HEK293 (cell line): ENCODE data around the gene PDK4.
A peak's percentile ranks its signal among the peaks of the same experiment; 100 is the strongest.

ENCODE experiments used
- HIC1 ChIP-seq: fragments of 450-650 bp; formaldehyde crosslinking; IDR thresholded peaks from 2 replicates; pipeline ENCODE4 v1.5.1; 2016; ENCODE audit warnings: missing biosample characterization, missing genetic modification characterization
- KLF8 ChIP-seq: fragments of 450-650 bp; formaldehyde crosslinking; IDR thresholded peaks from 2 replicates; pipeline ENCODE4 v1.5.1; 2016; ENCODE audit warnings: missing biosample characterization, missing genetic modification characterization
- OSR2 ChIP-seq: fragments of 450-650 bp; formaldehyde crosslinking; IDR thresholded peaks from 2 replicates; pipeline ENCODE4 v1.5.1; 2016; ENCODE audit warnings: missing biosample characterization, missing genetic modification characterization
- PRDM1 ChIP-seq: fragments of 450-650 bp; formaldehyde crosslinking; IDR thresholded peaks from 2 replicates; pipeline ENCODE4; 2016; ENCODE audit warnings: missing biosample characterization, missing genetic modification characterization
- SCRT2 ChIP-seq: fragments of 450-650 bp; formaldehyde crosslinking; IDR thresholded peaks from 2 replicates; pipeline ENCODE4 v1.5.1; 2016; ENCODE audit warnings: missing biosample characterization, missing genetic modification characterization
- SP7 ChIP-seq: fragments of 450-650 bp; formaldehyde crosslinking; IDR thresholded peaks from 2 replicates; pipeline ENCODE4 v1.5.1; 2016; ENCODE audit warnings: missing biosample characterization, missing genetic modification characterization
- TRIM28 ChIP-seq: IDR thresholded peaks from 2 replicates; pipeline ENCODE4 v1.6.1; 2011; ENCODE audit warnings: low read length, control low read depth, borderline replicate concordance
- WT1 ChIP-seq: fragments of 450-650 bp; formaldehyde crosslinking; IDR thresholded peaks from 2 replicates; pipeline ENCODE4 v1.5.1; 2016; ENCODE audit warnings: missing biosample characterization, missing genetic modification characterization
- YY2 ChIP-seq: fragments of 450-650 bp; formaldehyde crosslinking; IDR thresholded peaks from 2 replicates; pipeline ENCODE4 v1.5.1; 2016; ENCODE audit warnings: missing biosample characterization, missing genetic modification characterization
- ZBTB17 ChIP-seq: fragments of 450-650 bp; formaldehyde crosslinking; IDR thresholded peaks from 2 replicates; pipeline ENCODE4 v1.5.1; 2016; ENCODE audit warnings: missing biosample characterization, missing genetic modification characterization
- ZIC2 ChIP-seq: fragments of 450-650 bp; formaldehyde crosslinking; IDR thresholded peaks from 2 replicates; pipeline ENCODE4 v1.5.1; 2016; ENCODE audit warnings: missing biosample characterization, missing genetic modification characterization
- ZNF184 ChIP-seq: fragments of 450-650 bp; IDR thresholded peaks from 2 replicates; pipeline ENCODE4 v1.5.1; 2018; ENCODE audit warnings: missing biosample characterization, mild to moderate bottlenecking, missing genetic modification characterization
- ZNF2 ChIP-seq: fragments of 450-650 bp; formaldehyde crosslinking; IDR thresholded peaks from 2 replicates; pipeline ENCODE4 v1.5.1; 2016; ENCODE audit warnings: missing biosample characterization, missing genetic modification characterization
- ZNF366 ChIP-seq: fragments of 450-650 bp; formaldehyde crosslinking; conservative IDR thresholded peaks from 2 replicates; pipeline ENCODE4 v1.5.1; 2016; ENCODE audit warnings: missing biosample characterization, missing genetic modification characterization
- ZNF37A ChIP-seq: fragments of 450-650 bp; IDR thresholded peaks from 2 replicates; pipeline ENCODE4 v1.5.1; 2018; ENCODE audit warnings: missing biosample characterization, missing genetic modification characterization
- ZNF423 ChIP-seq: fragments of 450-650 bp; formaldehyde crosslinking; IDR thresholded peaks from 2 replicates; pipeline ENCODE4 v1.5.1; 2016; ENCODE audit warnings: missing biosample characterization, missing genetic modification characterization
- ZNF544 ChIP-seq: fragments of 450-650 bp; formaldehyde crosslinking; IDR thresholded peaks from 2 replicates; pipeline ENCODE4 v1.5.0; 2017; ENCODE audit warnings: missing biosample characterization, missing genetic modification characterization
- ZNF623 ChIP-seq: fragments of 450-650 bp; formaldehyde crosslinking; IDR thresholded peaks from 2 replicates; pipeline ENCODE4 v1.5.1; 2016; ENCODE audit warnings: missing biosample characterization, missing genetic modification characterization
- ZNF660 ChIP-seq: fragments of 450-650 bp; IDR thresholded peaks from 2 replicates; pipeline ENCODE4 v1.5.1; 2018; ENCODE audit warnings: missing biosample characterization, mild to moderate bottlenecking, missing genetic modification characterization
- ZNF670 ChIP-seq: fragments of 450-650 bp; formaldehyde crosslinking; IDR thresholded peaks from 2 replicates; pipeline ENCODE4 v1.5.1; 2016; ENCODE audit warnings: missing biosample characterization, missing genetic modification characterization, low read depth
- ZSCAN16 ChIP-seq: fragments of 450-650 bp; formaldehyde crosslinking; IDR thresholded peaks from 2 replicates; pipeline ENCODE4 v1.5.1; 2016; ENCODE audit warnings: missing biosample characterization, missing genetic modification characterization
- TF ChIP-seq, protein P1 (sequence below): fragments of 450-650 bp; formaldehyde crosslinking; conservative IDR thresholded peaks from 2 replicates; pipeline ENCODE4 v1.5.1; 2016; ENCODE audit warnings: low read depth, missing biosample characterization, missing genetic modification characterization

Gene PDK4

DNA sequence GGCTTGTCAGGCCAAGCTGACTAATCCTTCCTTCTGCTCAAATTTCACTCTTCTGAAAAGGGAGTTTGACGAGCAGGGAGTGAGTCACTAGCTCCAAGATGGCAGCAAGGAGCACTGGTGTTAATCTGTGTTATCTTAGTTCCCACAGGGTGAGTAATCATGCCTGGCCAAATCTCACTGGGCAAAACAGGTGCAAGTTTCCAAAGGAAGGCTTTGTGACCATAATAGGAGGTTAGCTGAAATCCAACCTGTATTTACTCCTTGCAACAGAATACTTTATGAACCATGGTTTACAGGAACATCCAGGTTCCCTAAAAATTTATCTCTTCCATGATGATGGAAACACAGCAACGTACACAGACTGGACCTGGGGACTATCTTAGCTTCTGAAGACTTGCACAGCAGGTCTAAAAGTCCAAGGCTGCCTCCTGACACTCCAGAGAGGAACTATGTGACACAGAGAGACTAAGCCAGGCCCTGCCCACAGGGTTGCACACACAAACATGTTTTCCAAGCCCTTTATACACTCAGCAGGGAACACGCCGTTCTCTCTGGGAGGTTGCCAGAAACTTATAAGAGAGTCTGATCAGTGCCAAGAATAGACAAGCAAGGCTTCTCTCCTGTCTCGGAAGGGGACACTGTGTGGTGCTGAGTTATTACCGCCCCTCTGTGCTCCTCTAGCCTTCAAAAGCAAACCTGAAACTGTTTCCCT lies 46.3 kb downstream of the PDK4 start (continued):
- TF ChIP-seq, protein P1, sequence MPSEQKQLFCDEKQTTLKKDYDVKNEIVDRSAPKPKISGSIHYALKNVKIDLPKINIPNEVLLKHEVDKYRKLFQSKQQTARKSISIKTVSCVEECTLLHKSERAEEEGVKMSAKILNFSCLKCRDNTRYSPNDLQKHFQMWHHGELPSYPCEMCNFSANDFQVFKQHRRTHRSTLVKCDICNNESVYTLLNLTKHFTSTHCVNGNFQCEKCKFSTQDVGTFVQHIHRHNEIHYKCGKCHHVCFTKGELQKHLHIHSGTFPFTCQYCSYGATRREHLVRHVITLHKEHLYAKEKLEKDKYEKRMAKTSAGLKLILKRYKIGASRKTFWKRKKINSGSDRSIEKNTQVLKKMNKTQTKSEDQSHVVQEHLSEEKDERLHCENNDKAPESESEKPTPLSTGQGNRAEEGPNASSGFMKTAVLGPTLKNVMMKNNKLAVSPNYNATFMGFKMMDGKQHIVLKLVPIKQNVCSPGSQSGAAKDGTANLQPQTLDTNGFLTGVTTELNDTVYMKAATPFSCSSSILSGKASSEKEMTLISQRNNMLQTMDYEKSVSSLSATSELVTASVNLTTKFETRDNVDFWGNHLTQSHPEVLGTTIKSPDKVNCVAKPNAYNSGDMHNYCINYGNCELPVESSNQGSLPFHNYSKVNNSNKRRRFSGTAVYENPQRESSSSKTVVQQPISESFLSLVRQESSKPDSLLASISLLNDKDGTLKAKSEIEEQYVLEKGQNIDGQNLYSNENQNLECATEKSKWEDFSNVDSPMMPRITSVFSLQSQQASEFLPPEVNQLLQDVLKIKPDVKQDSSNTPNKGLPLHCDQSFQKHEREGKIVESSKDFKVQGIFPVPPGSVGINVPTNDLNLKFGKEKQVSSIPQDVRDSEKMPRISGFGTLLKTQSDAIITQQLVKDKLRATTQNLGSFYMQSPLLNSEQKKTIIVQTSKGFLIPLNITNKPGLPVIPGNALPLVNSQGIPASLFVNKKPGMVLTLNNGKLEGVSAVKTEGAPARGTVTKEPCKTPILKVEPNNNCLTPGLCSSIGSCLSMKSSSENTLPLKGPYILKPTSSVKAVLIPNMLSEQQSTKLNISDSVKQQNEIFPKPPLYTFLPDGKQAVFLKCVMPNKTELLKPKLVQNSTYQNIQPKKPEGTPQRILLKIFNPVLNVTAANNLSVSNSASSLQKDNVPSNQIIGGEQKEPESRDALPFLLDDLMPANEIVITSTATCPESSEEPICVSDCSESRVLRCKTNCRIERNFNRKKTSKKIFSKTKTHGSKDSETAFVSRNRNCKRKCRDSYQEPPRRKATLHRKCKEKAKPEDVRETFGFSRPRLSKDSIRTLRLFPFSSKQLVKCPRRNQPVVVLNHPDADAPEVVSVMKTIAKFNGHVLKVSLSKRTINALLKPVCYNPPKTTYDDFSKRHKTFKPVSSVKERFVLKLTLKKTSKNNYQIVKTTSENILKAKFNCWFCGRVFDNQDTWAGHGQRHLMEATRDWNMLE (tag by site-specific recombination) = peak; percentile 32; the same call in 1 of the 2 replicates
- TF ChIP-seq WT1 (tag by site-specific recombination) = peak; percentile 93
- no peak; the same call in 1 of the 2 replicates for TF ChIP-seq ZNF623
- TF ChIP-seq PRDM1 (tag by site-specific recombination) = peak; percentile 71
- peak; percentile 82 for TF ChIP-seq ZBTB17 (tag by site-specific recombination)
- peak; percentile 31; the same call in 1 of the 2 replicates for TF ChIP-seq KLF8 (tag by site-specific recombination)
- TF ChIP-seq ZNF423 (tag by site-specific recombination) = 0 out of 2 replicates have a peak, but pooled peaks have one; percentile 32
- TF ChIP-seq HIC1 (tag by site-specific recombination) = 0 out of 2 replicates have a peak, but pooled peaks have one; percentile 67
- peak; percentile 42; the same call in 1 of the 2 replicates for TF ChIP-seq SCRT2 (tag by site-specific recombination)
- 0 out of 2 replicates have a peak, but pooled peaks have one; percentile 70 for TF ChIP-seq OSR2 (tag by site-specific recombination)
- peak; percentile 98 for TF ChIP-seq ZNF660
- peak; percentile 92 for TF ChIP-seq SP7
- no peak for TF ChIP-seq ZNF670 (tag by site-specific recombination)
- peak; percentile 64 for TF ChIP-seq ZSCAN16
- TF ChIP-seq ZNF37A (tag by site-specific recombination) = no peak
- TF ChIP-seq ZNF544 (tag by site-specific recombination) = no peak
- peak; percentile 77 for TF ChIP-seq ZIC2 (tag by site-specific recombination)
- TF ChIP-seq TRIM28 = 0 out of 2 replicates have a peak, but pooled peaks have one; percentile 53
- peak; percentile 54 for TF ChIP-seq ZNF366 (tag by site-specific recombination)
- TF ChIP-seq ZNF2 = peak; percentile 45; the same call in 1 of the 2 replicates
- 0 out of 2 replicates have a peak, but pooled peaks have one; percentile 30 for TF ChIP-seq YY2 (tag by site-specific recombination)
- TF ChIP-seq ZNF184 = peak; percentile 81; the same call in 1 of the 2 replicates
